Ramos (cell line): Measurements from ENCODE around the gene PCDHA11.
"Not testable (repeated sequence)": the region's sequence is repeated elsewhere in the genome, so short reads cannot be mapped to it uniquely, and the experiment has no call there.

ENCODE experiments used
- in situ Hi-C: fragments of 300-500 bp; cut with MboI; formaldehyde crosslinking; loops from one replicate; pipeline ENCODE4 v1.14.3; 2022; ENCODE audit warnings: low sequenced_read_pairs; ENCODE audit not compliant: unreplicated experiment

PCDHA11 gene, protein sequence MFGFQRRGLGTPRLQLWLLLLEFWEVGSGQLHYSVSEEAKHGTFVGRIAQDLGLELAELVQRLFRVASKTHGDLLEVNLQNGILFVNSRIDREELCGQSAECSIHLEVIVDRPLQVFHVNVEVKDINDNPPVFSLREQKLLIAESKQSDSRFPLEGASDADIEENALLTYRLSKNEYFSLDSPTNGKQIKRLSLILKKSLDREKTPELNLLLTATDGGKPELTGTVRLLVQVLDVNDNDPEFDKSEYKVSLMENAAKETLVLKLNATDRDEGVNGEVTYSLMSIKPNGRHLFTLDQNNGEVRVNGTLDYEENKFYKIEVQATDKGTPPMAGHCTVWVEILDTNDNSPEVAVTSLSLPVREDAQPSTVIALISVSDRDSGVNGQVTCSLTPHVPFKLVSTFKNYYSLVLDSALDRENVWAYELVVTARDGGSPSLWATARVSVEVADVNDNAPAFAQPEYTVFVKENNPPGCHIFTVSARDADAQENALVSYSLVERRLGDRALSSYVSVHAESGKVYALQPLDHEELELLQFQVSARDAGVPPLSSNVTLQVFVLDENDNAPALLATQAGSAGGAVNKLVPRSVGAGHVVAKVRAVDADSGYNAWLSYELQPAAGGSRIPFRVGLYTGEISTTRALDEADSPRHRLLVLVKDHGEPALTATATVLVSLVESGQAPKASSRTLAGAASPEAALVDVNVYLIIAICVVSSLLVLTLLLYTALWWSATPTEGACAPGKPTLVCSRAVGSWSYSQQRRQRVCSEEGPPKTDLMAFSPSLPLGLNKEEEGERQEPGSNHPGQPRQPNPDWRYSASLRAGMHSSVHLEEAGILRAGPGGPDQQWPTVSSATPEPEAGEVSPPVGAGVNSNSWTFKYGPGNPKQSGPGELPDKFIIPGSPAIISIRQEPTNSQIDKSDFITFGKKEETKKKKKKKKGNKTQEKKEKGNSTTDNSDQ

DNA sequence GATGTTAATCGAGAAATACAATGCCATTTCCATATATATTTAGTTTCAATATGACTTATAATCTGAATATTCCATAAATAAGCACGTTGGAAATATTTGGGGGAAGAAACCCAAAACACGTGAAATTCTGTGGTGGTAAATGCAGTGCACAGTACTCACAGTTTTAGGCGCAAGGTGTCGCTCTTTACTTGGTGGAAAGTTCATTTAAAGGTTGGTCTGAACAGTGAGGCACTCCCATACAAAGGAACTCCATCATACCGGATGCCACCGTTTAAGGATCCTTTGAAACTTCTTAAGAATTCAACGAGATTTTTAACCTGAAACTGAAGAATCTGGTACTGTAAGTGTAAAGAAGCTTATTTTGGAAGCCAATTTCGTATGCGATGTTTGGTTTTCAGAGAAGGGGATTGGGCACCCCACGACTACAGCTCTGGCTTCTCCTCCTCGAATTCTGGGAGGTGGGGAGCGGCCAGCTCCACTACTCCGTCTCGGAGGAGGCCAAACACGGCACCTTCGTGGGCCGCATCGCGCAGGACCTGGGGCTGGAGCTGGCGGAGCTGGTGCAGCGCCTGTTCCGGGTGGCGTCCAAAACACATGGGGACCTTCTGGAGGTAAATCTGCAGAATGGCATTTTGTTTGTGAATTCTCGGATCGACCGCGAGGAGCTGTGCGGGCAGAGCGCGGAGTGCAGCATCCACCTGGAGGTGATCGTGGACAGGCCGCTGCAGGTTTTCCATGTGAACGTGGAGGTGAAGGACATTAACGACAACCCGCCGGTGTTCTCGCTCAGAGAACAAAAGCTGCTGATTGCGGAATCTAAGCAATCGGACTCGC lies at the start of gene PCDHA11:
PCDHA11 (plus strand) TSS at position 237 of the 834 bp plus-strand sequence; CDS start at position 384, 147 bp downstream.
- in situ Hi-C loops = no loop called here

DNA sequence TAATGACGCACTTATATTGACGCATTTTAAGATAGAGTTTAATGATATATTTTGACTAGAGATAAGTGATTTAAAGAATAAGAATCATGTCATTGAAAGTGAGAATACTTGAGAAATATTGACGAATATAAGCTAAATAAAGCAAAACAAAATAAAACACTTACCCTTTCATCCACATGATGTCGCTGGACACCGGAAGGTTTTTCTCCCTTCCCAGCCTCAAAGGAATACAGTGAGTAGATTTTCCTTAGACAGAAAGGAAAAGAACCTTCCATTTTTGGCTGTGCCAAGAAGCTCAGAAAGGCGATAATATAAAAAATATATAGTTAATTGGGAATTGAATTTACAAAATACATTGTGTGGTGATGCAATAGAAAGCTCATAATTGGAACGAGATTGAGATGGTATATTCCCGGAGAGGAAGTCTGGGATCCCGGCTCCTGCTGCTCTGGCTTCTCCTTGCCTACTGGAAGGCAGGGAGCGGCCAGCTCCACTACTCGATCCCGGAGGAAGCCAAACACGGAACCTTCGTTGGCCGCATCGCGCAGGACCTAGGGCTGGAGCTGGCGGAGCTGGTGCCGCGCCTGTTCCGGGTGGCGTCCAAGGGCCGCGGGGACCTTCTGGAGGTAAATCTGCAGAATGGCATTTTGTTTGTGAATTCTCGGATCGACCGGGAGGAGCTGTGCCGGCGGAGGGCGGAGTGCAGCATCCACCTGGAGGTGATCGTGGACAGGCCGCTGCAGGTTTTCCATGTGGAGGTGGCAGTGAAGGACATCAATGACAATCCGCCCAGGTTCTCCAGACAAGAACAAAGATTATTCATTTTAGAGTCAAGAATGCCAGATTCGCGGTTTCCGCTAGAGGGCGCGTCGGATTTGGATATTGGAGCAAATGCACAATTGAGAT lies 47.1 kb upstream of the PCDHA11 start, which contains the start of gene PCDHA5:
PCDHA5 (plus strand) TSS at position 239 of the 906 bp plus-strand sequence.
- in situ Hi-C loops = no loop called here

DNA sequence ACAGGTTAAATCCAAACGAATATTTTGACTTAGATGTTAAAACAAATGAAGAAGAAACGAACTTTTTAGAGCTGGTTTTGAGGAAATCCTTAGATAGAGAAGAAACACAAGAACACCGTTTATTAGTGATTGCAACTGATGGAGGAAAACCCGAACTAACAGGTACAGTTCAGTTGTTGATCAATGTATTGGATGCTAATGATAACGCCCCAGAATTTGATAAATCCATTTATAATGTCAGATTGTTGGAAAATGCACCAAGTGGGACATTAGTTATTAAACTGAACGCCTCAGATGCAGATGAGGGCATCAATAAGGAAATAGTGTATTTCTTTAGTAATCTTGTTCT lies 46.5 kb upstream of the PCDHA11 start:
- in situ Hi-C loops = no loop called here

DNA sequence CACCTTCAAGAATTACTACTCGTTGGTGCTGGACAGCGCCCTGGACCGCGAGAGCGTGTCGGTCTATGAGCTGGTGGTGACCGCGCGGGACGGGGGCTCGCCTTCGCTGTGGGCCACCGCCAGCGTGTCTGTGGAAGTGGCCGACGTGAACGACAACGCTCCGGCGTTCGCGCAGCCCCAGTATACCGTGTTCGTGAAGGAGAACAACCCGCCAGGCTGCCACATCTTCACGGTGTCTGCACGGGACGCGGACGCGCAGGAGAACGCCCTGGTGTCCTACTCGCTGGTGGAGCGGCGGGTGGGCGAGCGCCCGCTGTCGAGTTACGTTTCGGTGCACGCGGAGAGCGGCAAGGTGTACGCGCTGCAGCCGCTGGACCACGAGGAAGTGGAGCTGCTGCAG lies 45.8 kb upstream of the PCDHA11 start:
- in situ Hi-C loops = not testable (repeated sequence)

DNA sequence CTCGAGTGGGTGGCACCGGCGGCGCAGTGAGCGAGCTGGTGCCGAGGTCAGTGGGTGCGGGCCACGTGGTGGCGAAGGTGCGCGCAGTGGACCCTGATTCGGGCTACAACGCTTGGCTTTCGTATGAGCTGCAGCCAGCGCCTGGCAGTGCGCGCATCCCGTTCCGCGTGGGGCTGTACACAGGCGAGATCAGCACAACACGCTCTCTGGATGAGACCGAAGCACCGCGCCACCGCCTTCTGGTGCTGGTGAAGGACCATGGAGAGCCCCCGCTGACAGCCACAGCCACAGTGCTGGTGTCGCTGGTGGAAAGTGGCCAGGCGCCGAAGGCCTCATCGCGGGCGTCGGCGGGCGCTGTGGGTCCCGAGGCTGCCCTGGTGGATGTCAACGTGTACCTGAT lies 45.3 kb upstream of the PCDHA11 start:
- in situ Hi-C loops = no loop called here

DNA sequence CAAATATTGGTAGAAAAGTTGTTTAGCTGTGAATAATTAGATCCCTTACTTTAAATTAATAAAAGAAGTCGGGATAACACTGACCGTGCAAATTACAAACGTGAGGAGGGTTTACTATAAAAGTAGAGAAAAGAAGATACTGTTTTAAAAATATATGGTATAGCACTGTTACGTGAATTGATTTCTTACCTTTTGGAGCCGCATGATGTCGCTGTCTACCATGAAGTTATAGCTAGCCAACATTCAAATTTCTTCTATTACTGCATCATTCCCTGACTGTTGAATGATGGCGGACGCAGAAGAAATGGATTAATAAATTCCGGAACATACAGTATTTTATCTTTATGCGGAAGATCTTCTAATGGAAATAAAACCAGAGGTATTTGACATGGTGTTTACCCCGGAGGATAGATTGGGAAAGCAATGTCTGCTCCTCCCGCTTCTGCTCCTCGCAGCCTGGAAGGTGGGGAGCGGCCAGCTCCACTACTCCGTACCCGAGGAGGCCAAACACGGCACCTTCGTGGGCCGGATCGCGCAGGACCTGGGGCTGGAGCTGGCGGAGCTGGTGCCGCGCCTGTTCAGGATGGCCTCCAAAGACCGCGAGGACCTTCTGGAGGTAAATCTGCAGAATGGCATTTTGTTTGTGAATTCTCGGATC lies 40.9 kb upstream of the PCDHA11 start, which contains the start of gene PCDHA6:
PCDHA6 (plus strand) TSS at position 257 of the 658 bp plus-strand sequence; CDS start at position 389, 132 bp downstream.
- in situ Hi-C loops = no loop called here

DNA sequence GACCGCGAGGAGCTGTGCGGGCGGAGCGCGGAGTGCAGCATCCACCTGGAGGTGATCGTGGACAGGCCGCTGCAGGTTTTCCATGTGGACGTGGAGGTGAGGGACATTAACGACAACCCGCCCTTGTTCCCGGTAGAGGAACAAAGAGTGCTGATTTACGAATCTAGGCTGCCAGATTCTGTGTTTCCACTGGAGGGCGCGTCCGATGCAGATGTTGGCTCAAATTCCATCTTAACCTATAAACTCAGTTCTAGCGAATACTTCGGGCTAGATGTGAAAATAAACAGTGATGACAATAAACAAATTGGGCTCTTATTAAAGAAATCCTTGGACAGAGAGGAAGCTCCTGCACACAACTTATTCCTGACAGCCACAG lies 40.4 kb upstream of the PCDHA11 start:
- in situ Hi-C loops = no loop called here

DNA sequence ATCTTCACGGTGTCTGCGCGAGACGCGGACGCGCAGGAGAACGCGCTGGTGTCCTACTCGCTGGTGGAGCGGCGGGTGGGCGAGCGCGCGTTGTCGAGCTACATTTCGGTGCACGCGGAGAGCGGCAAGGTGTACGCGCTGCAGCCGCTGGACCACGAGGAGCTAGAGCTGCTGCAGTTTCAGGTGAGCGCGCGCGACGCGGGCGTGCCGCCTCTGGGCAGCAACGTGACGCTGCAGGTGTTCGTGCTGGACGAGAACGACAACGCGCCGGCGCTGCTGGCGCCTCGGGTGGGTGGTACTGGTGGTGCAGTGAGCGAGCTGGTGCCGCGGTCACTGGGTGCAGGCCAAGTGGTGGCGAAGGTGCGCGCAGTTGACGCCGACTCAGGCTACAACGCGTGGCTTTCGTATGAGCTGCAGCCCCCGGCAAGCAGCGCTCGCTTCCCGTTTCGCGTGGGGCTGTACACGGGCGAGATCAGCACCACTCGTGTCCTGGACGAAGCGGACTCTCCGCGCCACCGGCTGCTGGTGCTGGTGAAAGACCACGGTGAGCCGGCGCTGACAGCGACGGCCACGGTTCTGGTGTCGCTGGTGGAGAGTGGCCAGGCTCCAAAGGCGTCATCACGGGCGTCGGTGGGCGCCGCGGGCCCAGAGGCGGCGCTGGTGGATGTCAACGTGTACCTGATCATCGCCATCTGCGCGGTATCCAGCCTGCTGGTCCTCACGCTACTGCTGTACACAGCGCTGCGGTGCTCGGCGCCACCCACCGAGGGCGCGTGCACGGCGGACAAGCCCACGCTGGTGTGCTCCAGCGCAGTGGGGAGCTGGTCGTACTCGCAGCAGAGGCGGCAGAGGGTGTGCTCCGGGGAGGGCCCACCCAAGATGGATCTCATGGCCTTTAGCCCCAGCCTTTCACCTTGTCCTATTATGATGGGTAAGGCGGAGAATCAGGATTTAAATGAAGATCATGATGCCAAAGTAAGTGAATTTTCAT lies 39.0 kb upstream of the PCDHA11 start:
- in situ Hi-C loops = not testable (repeated sequence)

DNA sequence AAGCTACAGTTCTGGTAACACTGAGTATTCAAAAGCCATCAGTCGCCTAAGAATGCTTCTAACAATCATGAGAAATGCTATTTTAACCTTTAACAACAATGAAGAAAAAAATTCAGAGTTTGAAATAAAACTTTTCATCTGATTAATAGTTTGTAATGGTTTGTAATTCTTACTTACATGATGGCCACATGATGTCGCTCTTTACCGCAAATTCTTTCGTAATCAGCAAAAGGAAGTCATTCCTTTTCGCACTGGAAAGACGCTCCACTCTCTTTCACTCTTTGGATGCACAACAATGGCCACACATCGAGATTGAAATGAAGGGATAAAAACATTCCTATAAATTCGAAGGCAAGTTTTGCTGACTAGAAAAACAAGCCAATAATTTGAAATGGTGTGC lies 34.8 kb upstream of the PCDHA11 start, which contains the start of gene PCDHA7:
PCDHA7 (plus strand) TSS at position 277 of the 400 bp plus-strand sequence; CDS start at position 392, 115 bp downstream.
- in situ Hi-C loops = no loop called here

DNA sequence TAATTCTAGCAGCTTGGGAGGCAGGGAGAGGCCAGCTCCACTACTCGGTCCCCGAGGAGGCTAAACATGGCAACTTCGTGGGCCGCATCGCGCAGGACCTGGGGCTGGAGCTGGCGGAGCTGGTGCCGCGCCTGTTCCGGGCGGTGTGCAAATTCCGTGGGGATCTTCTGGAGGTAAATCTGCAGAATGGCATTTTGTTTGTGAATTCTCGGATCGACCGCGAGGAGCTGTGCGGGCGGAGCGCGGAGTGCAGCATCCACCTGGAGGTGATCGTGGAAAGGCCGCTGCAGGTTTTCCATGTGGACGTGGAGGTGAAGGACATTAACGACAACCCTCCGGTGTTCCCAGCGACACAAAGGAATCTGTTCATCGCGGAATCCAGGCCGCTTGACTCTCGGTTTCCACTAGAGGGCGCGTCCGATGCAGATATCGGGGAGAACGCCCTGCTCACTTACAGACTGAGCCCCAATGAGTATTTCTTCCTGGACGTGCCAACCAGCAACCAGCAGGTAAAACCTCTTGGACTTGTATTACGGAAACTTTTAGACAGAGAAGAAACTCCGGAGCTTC lies 34.2 kb upstream of the PCDHA11 start:
- in situ Hi-C loops = not testable (repeated sequence)

DNA sequence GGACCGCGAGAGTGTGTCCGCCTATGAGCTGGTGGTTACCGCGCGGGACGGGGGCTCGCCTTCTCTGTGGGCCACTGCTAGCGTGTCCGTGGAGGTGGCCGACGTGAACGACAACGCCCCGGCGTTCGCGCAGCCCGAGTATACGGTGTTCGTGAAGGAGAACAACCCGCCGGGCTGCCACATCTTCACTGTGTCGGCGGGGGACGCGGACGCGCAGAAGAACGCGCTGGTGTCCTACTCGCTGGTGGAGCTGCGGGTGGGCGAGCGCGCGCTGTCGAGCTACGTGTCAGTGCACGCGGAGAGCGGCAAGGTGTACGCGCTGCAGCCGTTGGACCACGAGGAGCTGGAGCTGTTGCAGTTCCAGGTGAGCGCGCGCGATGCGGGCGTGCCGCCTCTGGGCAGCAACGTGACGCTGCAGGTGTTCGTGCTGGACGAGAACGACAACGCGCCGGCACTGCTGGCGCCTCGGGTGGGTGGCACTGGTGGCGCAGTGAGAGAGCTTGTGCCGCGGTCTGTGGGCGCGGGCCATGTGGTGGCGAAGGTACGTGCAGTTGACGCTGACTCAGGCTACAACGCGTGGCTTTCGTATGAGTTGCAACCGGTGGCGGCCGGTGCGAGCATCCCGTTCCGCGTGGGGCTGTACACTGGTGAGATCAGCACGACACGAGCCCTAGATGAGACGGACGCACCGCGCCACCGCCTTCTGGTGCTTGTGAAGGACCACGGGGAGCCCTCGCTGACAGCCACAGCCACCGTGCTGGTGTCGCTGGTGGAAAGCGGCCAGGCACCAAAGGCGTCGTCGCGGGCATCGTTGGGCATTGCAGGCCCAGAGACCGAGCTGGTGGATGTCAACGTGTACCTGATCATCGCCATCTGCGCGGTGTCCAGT lies 32.9 kb upstream of the PCDHA11 start:
- in situ Hi-C loops = no loop called here

DNA sequence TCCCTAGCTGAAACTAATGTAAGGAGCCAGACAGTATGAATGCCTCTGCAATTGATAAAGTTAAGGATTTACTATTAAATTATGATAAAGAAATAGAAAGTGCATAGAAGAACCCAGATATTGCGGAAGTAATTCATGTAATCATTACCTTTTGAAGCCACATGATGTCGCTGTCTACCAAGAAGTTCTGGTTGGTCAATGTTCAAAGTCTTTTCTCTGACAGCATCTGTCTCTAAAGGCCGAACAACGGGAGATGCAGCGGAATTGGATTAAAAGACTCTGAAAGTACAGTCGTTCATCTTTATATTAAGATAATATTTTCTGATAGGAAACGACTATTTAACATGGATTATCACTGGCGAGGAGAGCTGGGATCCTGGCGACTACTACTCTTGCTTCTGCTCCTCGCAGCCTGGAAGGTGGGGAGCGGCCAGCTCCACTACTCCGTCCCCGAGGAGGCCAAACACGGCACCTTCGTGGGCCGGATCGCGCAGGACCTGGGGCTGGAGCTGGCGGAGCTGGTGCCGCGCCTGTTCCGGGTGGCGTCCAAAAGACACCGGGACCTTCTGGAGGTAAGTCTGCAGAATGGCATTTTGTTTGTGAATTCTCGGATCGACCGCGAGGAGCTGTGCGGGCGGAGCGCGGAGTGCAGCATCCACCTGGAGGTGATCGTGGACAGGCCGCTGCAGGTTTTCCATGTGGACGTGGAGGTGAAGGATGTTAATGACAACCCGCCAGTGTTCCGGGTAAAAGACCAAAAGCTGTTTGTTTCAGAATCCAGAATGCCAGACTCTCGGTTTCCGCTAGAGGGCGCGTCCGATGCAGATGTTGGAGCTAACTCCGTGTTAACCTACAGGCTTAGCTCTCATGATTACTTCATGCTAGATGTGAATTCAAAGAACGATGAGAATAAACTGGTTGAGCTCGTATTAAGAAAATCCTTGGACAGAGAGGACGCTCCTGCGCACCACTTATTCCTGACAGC lies 27.5 kb upstream of the PCDHA11 start, which contains the start of gene PCDHA8:
PCDHA8 (plus strand) TSS at position 210 of the 985 bp plus-strand sequence; CDS start at position 345, 135 bp downstream.
- in situ Hi-C loops = no loop called here

DNA sequence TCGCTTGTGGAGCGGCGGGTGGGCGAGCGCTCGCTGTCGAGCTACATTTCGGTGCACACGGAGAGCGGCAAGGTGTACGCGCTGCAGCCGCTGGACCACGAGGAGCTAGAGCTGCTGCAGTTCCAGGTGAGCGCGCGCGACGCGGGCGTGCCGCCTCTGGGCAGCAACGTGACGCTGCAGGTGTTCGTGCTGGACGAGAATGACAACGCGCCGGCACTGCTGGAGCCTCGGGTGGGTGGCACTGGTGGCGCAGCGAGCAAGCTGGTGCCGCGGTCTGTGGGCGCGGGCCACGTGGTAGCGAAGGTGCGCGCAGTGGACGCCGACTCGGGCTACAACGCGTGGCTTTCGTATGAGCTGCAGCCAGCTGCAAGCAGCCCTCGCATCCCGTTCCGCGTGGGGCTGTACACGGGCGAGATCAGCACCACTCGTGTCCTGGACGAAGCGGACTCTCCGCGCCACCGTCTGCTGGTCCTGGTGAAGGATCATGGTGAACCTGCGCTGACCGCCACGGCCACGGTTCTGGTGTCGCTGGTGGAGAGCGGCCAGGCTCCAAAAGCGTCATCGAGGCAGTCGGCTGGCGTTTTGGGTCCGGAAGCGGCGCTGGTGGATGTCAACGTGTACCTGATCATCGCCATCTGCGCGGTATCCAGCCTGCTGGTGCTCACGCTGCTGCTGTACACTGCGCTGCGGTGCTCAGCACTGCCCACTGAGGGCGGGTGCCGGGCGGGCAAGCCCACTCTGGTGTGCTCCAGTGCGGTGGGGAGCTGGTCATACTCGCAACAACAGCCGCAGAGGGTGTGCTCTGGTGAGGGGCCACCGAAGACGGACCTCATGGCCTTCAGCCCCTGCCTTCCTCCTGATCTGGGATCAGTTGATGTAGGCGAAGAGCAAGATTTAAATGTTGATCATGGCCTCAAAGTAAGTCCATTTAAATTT lies 25.7 kb upstream of the PCDHA11 start:
- in situ Hi-C loops = no loop called here
